Nucleus accumbens (tissue), 56 donors: ENCODE measurements around the gene MIS18BP1.

Experiments used
- DNase-seq, 56 donors: peaks; one replicate each; lab custom pipeline; 2025; lab: John Stamatoyannopoulos, UW

MIS18BP1 gene

GRCh38 chr14:45156067-45156466, 96.9 kb downstream of the MIS18BP1 start:
- DNase-seq: no peak
